SK-N-SH (cell line): ENCODE data around the gene ROR2. TPM values are rescaled to one million over a fixed set of nuclear protein-coding genes. Genes with fewer than 3 reads are reported as not detected.

Experiments used
- CTCF ChIA-PET: fragments of 300-600, 350-600 bp; formaldehyde crosslinking; extraction: SDS; loops from one replicate; lab custom pipeline; 2021; lab: Yijun Ruan, JAX
- POLR2A ChIA-PET: fragments of 350-600 bp; sonication (Branson Sonifier 250); formaldehyde crosslinking; extraction: SDS; loops from one replicate; lab custom pipeline; 2020; ENCODE audit warnings: antibody characterized with exemption, inconsistent platforms; lab: Yijun Ruan, JAX
- DNase-seq: peaks from one replicate; pipeline ENCODE4 v3.0.0; 2012
- H2AFZ ChIP-seq: fragments of 200-600 bp; sonication (generic); 2 replicates; pipeline ENCODE4 v1.8.1; 2016; ENCODE audit warnings: antibody characterized with exemption, mild to moderate bottlenecking, low read depth
- H3F3A ChIP-seq: fragments of 200-600 bp; sonication (generic); replicated peaks from 2 replicates; pipeline ENCODE3; 2016; ENCODE audit warnings: antibody characterized with exemption, mild to moderate bottlenecking; ENCODE audit not compliant: insufficient read depth
- H3K27ac ChIP-seq, 2 experiments: fragments of 200-500 bp in 1 of 2; fragments of 200-600 bp in 1 of 2; sonication (Bioruptor generic) in 1 of 2; sonication (generic), shearing (Covaris generic) in 1 of 2; 2 replicates each; pipeline versions ENCODE4 v1.5.1 to v1.6.1; 2014 to 2016; ENCODE audit warnings: low read depth in 2 of 2, inconsistent platforms in 1 of 2, low read length in 1 of 2, mild to moderate bottlenecking in 1 of 2, mixed read lengths in 1 of 2
- H3K27me3 ChIP-seq: fragments of 200-600 bp; sonication (generic), shearing (Covaris generic); 2 replicates; pipeline ENCODE4 v1.6.1; 2016; ENCODE audit warnings: mixed run types; ENCODE audit not compliant: insufficient read depth
- H3K36me3 ChIP-seq, 2 experiments: fragments of 200-500 bp in 1 of 2; fragments of 200-600 bp in 1 of 2; sonication (Bioruptor generic) in 1 of 2; sonication (generic) in 1 of 2; replicated peaks in 1 of 2; 2 replicates each; pipeline versions ENCODE3 to v1.5.1; 2014 to 2016; ENCODE audit warnings: low read length in 1 of 2, mild to moderate bottlenecking in 1 of 2; ENCODE audit not compliant: insufficient read depth in 2 of 2, control insufficient read depth in 1 of 2
- H3K4me1 ChIP-seq, 2 experiments: fragments of 200-500 bp in 1 of 2; fragments of 200-600 bp in 1 of 2; sonication (Bioruptor generic) in 1 of 2; sonication (generic), shearing (Covaris generic) in 1 of 2; 2 replicates each; pipeline versions ENCODE4 v1.5.1 to v1.6.1; 2014 to 2016; ENCODE audit warnings: low read depth in 1 of 2, low read length in 1 of 2, mixed run types in 1 of 2; ENCODE audit not compliant: insufficient read depth in 2 of 2, control insufficient read depth in 1 of 2
- H3K4me2 ChIP-seq: fragments of 200-600 bp; sonication (generic), shearing (Covaris generic); 2 replicates; pipeline ENCODE4 v1.6.1; 2017; ENCODE audit warnings: mixed run types
- H3K4me3 ChIP-seq, 2 experiments: fragments of 200-500 bp in 1 of 2; fragments of 200-600 bp in 1 of 2; sonication (Bioruptor generic) in 1 of 2; sonication (generic), shearing (Covaris generic) in 1 of 2; 2 replicates each; pipeline versions ENCODE4 v1.5.1 to v1.8.1; 2014 to 2016; ENCODE audit warnings: low read depth in 2 of 2, inconsistent platforms in 1 of 2, low read length in 1 of 2, mild to moderate bottlenecking in 1 of 2, mixed read lengths in 1 of 2, moderate library complexity in 1 of 2
- H3K79me2 ChIP-seq: fragments of 200-600 bp; sonication (generic); 2 replicates; pipeline ENCODE4 v1.8.1; 2017; ENCODE audit warnings: mild to moderate bottlenecking; ENCODE audit not compliant: insufficient read depth
- H3K9ac ChIP-seq: fragments of 200-600 bp; sonication (generic); 2 replicates; pipeline ENCODE4 v1.6.1; 2017; ENCODE audit warnings: mixed run types
- H3K9me2 ChIP-seq: fragments of 200-600 bp; sonication (generic); 2 replicates; pipeline ENCODE4 v1.6.1; 2017; ENCODE audit warnings: mixed run types
- H3K9me3 ChIP-seq: fragments of 200-600 bp; sonication (generic); 2 replicates; pipeline ENCODE4 v1.6.1; 2017; ENCODE audit warnings: mixed run types, mild to moderate bottlenecking, moderate library complexity
- H4K20me1 ChIP-seq: fragments of 200-600 bp; sonication (generic); 2 replicates; pipeline ENCODE4 v1.6.1; 2017; ENCODE audit warnings: mild to moderate bottlenecking, mixed run types; ENCODE audit not compliant: insufficient read depth
- FOXJ3 ChIP-seq: sonication (generic); formaldehyde crosslinking; IDR thresholded peaks from 2 replicates; pipeline ENCODE4 v1.5.1; 2020; ENCODE audit warnings: mild to moderate bottlenecking, missing genetic modification reagents
- JUND ChIP-seq: IDR thresholded peaks from 2 replicates; pipeline ENCODE4 v1.4.0; 2012
- MAX ChIP-seq: IDR thresholded peaks from 2 replicates; pipeline ENCODE4 v1.4.0; 2012; ENCODE audit warnings: low read depth
- MEF2A ChIP-seq: IDR thresholded peaks from 2 replicates; pipeline ENCODE4 v1.4.0; 2012; ENCODE audit warnings: low read depth, borderline replicate concordance
- NFIC ChIP-seq: IDR thresholded peaks from 2 replicates; pipeline ENCODE4 v1.4.0; 2012; ENCODE audit warnings: borderline replicate concordance
- RFX5 ChIP-seq: IDR thresholded peaks from 2 replicates; pipeline ENCODE4 v1.6.1; 2012; ENCODE audit warnings: mild to moderate bottlenecking, improper control_type of control experiment, low read length
- SIN3A ChIP-seq: IDR thresholded peaks from 2 replicates; pipeline ENCODE4 v1.6.1; 2012; ENCODE audit warnings: low read depth, mild to moderate bottlenecking, low read length, moderate library complexity, borderline replicate concordance
- USF1 ChIP-seq: IDR thresholded peaks from 2 replicates; pipeline ENCODE4 v1.4.0; 2012; ENCODE audit warnings: low read depth, borderline replicate concordance
- USF2 ChIP-seq: fragments of 150-350 bp; IDR thresholded peaks from 2 replicates; pipeline ENCODE4 v1.6.1; 2017; ENCODE audit warnings: antibody characterized with exemption, low read length, low read depth, borderline replicate concordance
- YY1 ChIP-seq: IDR thresholded peaks from 2 replicates; pipeline ENCODE4 v1.4.0; 2012; ENCODE audit warnings: low read depth, mild to moderate bottlenecking
- ZBTB33 ChIP-seq: IDR thresholded peaks from 2 replicates; pipeline ENCODE4 v1.4.0; 2012; ENCODE audit warnings: low read depth, borderline replicate concordance
- WGBS: methylation state at CpG from one replicate; pipeline ENCODE4 v1.1.6; 2017; ENCODE audit warnings: low lambda C conversion rate; 5-methylcytosine and 5-hydroxymethylcytosine counted together
- polyA plus RNA-seq, 3 experiments: library from polyadenylated mRNA; depleted of rRNA; stranded (reverse); fragments of >200 nt; gene quantifications; 2 replicates each; pipeline ENCODE4 v1.2.3, GENCODE V29; 2012

The ROR2 gene
- polyA plus RNA-seq, 1 of the 3 experiments (the other 2 are of a cell fraction): 0.43 TPM

DNA sequence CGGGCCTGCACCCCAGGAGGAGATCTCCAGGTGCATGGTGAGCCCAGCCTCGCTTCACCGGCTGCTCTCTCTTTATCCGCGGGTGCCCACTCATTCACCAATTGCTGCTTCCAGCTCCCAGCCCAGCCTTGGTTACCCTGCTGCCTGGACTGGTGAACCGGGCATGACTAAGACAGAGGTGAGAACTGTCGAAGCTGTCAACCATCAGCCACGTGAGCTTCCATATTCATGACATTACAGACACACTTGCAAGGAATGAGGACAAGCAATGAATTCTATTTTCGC is 220.5 kb downstream of the ROR2 start:
- Histone ChIP-seq H3F3A (no peaks in the 10 kb centered on the region), H3K79me2 (no peaks in the 10 kb centered on the region), H2AFZ (no peak overlapping the region), H3K4me2 (no peak overlapping the region), H3K9me3 (no peaks in the 10 kb centered on the region), H4K20me1 (no peaks in the 10 kb centered on the region), H3K4me3 (no peak overlapping the region), H3K4me1 (peaks cover 0 to 9% of the 10 kb centered on the region in 2 experiments; a peak in 1 of 4 replicates), H3K36me3 (no peaks in the 10 kb centered on the region), H3K27me3 (no peaks in the 10 kb centered on the region; the same call in 1 of the 2 replicates), H3K27ac (no peak overlapping the region; a peak in 1 of 4 replicates), H3K9ac (no peak overlapping the region), H3K9me2 (no peaks in the 10 kb centered on the region)
- CTCF ChIA-PET: interaction anchor here (0.9 to 7.1 kb wide), 9 partner anchors 11 to 815 kb away, joined by 3 to 47 read pairs (median 3); partner anchors contain the start of gene ROR2
- DNase-seq: no peak
- WGBS: 77% methylated on average over 9 of the region's 9 CpGs
- POLR2A ChIA-PET: no interaction called here
- TF ChIP-seq MEF2A: no peak
- no peak for TF ChIP-seq USF1
- TF ChIP-seq MAX: no peak
- no peak for TF ChIP-seq ZBTB33

DNA sequence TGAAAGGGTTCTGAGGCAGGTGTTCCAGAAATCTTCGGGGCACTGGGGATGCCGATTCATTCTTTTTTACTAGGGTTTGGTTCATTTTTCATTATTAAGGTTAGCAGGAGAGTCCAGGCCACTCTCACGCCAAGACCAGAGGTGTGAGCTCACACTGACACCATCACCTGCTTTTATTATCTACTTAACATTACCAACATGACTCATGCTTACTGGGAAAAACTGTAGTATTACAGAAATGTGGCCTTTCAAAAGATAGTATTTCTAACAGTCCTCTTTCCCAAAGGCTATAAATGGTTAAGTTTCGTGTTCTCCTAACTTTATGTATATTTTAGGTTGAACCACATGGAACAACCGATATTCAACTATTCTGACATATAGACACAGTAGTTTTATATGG is 222.1 kb downstream of the ROR2 start:
- Histone ChIP-seq H3K9ac (no peak overlapping the region), H3K36me3 (no peaks in the 10 kb centered on the region), H3K79me2 (no peaks in the 10 kb centered on the region), H3K27me3 (no peaks in the 10 kb centered on the region; the same call in 1 of the 2 replicates), H3K9me2 (no peaks in the 10 kb centered on the region), H3F3A (no peaks in the 10 kb centered on the region), H2AFZ (no peak overlapping the region), H3K4me3 (no peak overlapping the region), H3K4me2 (no peak overlapping the region), H3K4me1 (peaks cover 0 to 6% of the 10 kb centered on the region in 2 experiments; a peak in 1 of 4 replicates), H3K9me3 (no peaks in the 10 kb centered on the region), H4K20me1 (no peaks in the 10 kb centered on the region), H3K27ac (no peak overlapping the region)
- POLR2A ChIA-PET: no interaction called here
- WGBS: 69% methylated on average over 5 of the region's 5 CpGs
- CTCF ChIA-PET: interaction anchor here (0.7 to 7.1 kb wide), 16 partner anchors 9 to 1046 kb away, joined by 3 to 47 read pairs (median 4); no protein-coding TSS in a partner anchor
- no peak for DNase-seq
- TF ChIP-seq YY1 (no peak), NFIC (no peak), SIN3A (no peak), USF2 (no peak), JUND (no peak), RFX5 (no peak), FOXJ3 (no peak)
